ENCODE measurements around the gene SLC26A9.

DNA sequence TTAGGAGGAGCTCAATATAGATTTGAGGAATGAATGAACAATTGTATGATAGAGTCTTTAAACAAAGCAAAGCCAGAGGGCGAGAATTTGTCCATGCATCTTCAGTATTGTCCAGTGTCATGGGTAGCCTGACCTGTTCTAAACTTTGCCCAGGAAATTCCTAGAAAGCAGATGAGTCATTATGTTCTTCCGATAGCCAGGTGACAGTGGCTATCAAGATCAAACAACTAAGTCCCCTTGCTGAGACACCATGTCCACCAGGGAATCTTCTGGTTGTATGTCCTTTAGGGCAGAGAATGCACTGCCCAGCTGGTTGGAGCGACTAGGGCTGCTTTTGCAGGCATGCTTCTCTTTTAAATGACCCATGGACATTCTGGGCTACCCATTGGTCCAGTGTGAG, 1.8 kb upstream of the SLC26A9 start:
- TF ChIP-seq CTCF (conservative IDR thresholded peaks at IDR 0.05; ENCODE audit: low read depth, low read length), result no peak
- no peak for TF ChIP-seq EZH2 (IDR thresholded peaks at IDR 0.05; ENCODE audit: low read length, unreplicated experiment)
- no peak for TF ChIP-seq EZH2phosphoT487 (IDR thresholded peaks at IDR 0.05; ENCODE audit: borderline replicate concordance, low read length)
